ENCODE measurements around the gene ARHGAP6.

The ARHGAP6 gene

GRCh38 chrX:11266573-11267003 lies 399.1 kb downstream of the ARHGAP6 start:
- H3K27ac ChIP-seq (replicated peaks): no peak overlapping the region
- TF ChIP-seq, protein P1, sequence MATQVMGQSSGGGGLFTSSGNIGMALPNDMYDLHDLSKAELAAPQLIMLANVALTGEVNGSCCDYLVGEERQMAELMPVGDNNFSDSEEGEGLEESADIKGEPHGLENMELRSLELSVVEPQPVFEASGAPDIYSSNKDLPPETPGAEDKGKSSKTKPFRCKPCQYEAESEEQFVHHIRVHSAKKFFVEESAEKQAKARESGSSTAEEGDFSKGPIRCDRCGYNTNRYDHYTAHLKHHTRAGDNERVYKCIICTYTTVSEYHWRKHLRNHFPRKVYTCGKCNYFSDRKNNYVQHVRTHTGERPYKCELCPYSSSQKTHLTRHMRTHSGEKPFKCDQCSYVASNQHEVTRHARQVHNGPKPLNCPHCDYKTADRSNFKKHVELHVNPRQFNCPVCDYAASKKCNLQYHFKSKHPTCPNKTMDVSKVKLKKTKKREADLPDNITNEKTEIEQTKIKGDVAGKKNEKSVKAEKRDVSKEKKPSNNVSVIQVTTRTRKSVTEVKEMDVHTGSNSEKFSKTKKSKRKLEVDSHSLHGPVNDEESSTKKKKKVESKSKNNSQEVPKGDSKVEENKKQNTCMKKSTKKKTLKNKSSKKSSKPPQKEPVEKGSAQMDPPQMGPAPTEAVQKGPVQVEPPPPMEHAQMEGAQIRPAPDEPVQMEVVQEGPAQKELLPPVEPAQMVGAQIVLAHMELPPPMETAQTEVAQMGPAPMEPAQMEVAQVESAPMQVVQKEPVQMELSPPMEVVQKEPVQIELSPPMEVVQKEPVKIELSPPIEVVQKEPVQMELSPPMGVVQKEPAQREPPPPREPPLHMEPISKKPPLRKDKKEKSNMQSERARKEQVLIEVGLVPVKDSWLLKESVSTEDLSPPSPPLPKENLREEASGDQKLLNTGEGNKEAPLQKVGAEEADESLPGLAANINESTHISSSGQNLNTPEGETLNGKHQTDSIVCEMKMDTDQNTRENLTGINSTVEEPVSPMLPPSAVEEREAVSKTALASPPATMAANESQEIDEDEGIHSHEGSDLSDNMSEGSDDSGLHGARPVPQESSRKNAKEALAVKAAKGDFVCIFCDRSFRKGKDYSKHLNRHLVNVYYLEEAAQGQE (IDR thresholded peaks at IDR 0.05; ENCODE audit: insufficient replicate concordance, low read depth): no peak
- TF ChIP-seq, protein P2, sequence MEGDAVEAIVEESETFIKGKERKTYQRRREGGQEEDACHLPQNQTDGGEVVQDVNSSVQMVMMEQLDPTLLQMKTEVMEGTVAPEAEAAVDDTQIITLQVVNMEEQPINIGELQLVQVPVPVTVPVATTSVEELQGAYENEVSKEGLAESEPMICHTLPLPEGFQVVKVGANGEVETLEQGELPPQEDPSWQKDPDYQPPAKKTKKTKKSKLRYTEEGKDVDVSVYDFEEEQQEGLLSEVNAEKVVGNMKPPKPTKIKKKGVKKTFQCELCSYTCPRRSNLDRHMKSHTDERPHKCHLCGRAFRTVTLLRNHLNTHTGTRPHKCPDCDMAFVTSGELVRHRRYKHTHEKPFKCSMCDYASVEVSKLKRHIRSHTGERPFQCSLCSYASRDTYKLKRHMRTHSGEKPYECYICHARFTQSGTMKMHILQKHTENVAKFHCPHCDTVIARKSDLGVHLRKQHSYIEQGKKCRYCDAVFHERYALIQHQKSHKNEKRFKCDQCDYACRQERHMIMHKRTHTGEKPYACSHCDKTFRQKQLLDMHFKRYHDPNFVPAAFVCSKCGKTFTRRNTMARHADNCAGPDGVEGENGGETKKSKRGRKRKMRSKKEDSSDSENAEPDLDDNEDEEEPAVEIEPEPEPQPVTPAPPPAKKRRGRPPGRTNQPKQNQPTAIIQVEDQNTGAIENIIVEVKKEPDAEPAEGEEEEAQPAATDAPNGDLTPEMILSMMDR (IDR thresholded peaks at IDR 0.05; ENCODE audit: insufficient read depth, low read length): no peak
- TF ChIP-seq SPI1 (IDR thresholded peaks at IDR 0.05; ENCODE audit: borderline replicate concordance, low read depth) (no peak), GABPA (IDR thresholded peaks at IDR 0.05; ENCODE audit: low read depth) (no peak), POLR2AphosphoS5 (IDR thresholded peaks at IDR 0.05; ENCODE audit: low read depth) (no peak)
- no peak overlapping the region for H3K4me3 ChIP-seq (replicated peaks; ENCODE audit: insufficient read depth, low read length)
- peaks cover 2% of the 10 kb centered on the region for H3K27me3 ChIP-seq (ENCODE audit: insufficient read depth, poor library complexity, severe bottlenecking)
- no peak for DNase-seq (ENCODE audit: low read depth in 1 of 2, low spot score in 1 of 2)

DNA sequence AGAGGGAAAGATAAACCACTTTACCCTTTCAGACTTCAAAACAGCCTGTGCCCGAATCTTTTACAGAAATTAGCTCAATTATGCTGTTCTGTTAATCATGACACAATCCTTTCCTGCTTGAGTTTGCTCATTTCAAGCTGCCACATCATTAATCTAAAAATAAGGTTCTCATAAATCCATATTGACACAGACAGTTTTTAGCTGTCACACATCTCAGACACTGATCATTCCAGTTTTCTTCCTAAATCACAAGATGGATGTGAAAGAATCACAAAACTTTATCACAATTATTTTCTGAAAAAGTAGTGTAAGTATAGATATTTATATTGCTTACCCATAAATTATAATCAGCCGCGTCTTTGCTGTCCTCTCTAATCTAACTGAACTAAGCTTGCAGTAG lies 400.4 kb downstream of the ARHGAP6 start:
- TF ChIP-seq GABPA (IDR thresholded peaks at IDR 0.05; ENCODE audit: low read depth) (no peak), POLR2AphosphoS5 (IDR thresholded peaks at IDR 0.05; ENCODE audit: low read depth) (no peak), SPI1 (IDR thresholded peaks at IDR 0.05; ENCODE audit: borderline replicate concordance, low read depth) (no peak)
- TF ChIP-seq, protein P2 (IDR thresholded peaks at IDR 0.05; ENCODE audit: insufficient read depth, low read length): no peak
- TF ChIP-seq, protein P1 (IDR thresholded peaks at IDR 0.05; ENCODE audit: insufficient replicate concordance, low read depth): no peak
- H3K27me3 ChIP-seq (ENCODE audit: insufficient read depth, poor library complexity, severe bottlenecking): peaks cover 2% of the 10 kb centered on the region
- H3K4me3 ChIP-seq (replicated peaks; ENCODE audit: insufficient read depth, low read length): no peak overlapping the region
- H3K27ac ChIP-seq (replicated peaks): no peak overlapping the region
- DNase-seq (ENCODE audit: low read depth in 1 of 2, low spot score in 1 of 2): no peak

- TF ChIP-seq SPI1 (IDR thresholded peaks at IDR 0.05; ENCODE audit: borderline replicate concordance, low read depth) (no peak), POLR2AphosphoS5 (IDR thresholded peaks at IDR 0.05; ENCODE audit: low read depth) (no peak), GABPA (IDR thresholded peaks at IDR 0.05; ENCODE audit: low read depth) (no peak)
- TF ChIP-seq, protein P1 (IDR thresholded peaks at IDR 0.05; ENCODE audit: insufficient replicate concordance, low read depth): no peak
- TF ChIP-seq, protein P2 (IDR thresholded peaks at IDR 0.05; ENCODE audit: insufficient read depth, low read length): no peak
- H3K4me3 ChIP-seq (replicated peaks; ENCODE audit: insufficient read depth, low read length): no peak overlapping the region
- H3K27me3 ChIP-seq (ENCODE audit: insufficient read depth, poor library complexity, severe bottlenecking): peaks cover 2% of the 10 kb centered on the region
- DNase-seq (ENCODE audit: low read depth in 1 of 2, low spot score in 1 of 2): no peak
- no peak overlapping the region for H3K27ac ChIP-seq (replicated peaks)
Observed at GRCh38 chrX:11264925-11265324, 400.8 kb downstream of the ARHGAP6 start.

All from HL-60 (cell line).